ENCODE results near the gene STAT5B.

DNA sequence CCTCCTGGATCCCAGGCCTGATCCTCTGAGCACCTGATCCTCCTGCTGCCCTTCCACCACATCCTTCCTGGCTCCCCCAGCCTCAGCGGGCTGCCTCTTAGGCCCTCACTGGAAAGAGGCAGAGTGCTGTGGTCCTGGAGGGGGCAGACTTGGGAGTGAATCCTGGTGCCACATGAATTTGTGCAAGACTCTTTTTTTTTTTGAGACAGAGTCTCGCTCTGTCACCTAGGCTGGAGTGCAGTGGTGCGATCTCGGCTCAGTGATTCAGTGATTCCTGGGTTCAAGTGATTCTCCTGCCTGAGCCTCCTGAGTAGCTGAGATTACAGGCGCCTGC is 84.9 kb downstream of the STAT5B start:
- no peak for TF ChIP-seq EZH2 (IDR thresholded peaks at IDR 0.05; ENCODE audit: low read length)
- TF ChIP-seq, protein P1, sequence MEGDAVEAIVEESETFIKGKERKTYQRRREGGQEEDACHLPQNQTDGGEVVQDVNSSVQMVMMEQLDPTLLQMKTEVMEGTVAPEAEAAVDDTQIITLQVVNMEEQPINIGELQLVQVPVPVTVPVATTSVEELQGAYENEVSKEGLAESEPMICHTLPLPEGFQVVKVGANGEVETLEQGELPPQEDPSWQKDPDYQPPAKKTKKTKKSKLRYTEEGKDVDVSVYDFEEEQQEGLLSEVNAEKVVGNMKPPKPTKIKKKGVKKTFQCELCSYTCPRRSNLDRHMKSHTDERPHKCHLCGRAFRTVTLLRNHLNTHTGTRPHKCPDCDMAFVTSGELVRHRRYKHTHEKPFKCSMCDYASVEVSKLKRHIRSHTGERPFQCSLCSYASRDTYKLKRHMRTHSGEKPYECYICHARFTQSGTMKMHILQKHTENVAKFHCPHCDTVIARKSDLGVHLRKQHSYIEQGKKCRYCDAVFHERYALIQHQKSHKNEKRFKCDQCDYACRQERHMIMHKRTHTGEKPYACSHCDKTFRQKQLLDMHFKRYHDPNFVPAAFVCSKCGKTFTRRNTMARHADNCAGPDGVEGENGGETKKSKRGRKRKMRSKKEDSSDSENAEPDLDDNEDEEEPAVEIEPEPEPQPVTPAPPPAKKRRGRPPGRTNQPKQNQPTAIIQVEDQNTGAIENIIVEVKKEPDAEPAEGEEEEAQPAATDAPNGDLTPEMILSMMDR (optimal IDR thresholded peaks at IDR 0.05 in 1 of 3, IDR thresholded peaks at IDR 0.05 in 1 of 3, conservative IDR thresholded peaks at IDR 0.05 in 1 of 3; ENCODE audit: extremely low read depth in 1 of 3, insufficient read depth in 2 of 3, low read length in 3 of 3): no peak

All from keratinocyte (primary cell).